ENCODE measurements around the gene ZFAND2B. TPM values are rescaled to one million over a fixed set of nuclear protein-coding genes. Genes with fewer than 3 reads are reported as not detected.

The ZFAND2B gene
- total RNA-seq, 1 experiment from 2014 or later: 31.4 TPM

DNA sequence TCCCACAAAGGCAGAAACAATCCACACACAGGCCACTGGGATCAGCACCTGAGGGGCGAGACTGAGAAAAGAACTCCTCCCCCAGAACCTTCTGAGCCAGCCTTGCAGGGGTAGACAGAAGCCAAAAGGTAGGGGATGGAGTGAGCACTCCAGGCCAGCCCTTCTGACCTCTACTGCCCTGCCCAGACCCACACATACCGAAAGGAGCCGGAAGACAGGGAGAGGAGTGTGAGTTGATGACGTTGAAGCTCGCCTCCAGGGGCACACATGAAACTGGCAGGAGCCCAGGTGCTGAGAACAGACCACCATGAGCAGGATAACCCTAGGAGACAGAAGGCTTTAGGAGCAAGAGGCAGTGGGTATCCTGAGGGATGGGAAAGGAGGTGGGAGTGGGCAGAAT, 38.6 kb upstream of the ZFAND2B start:
- Histone ChIP-seq H4K20me1 (ENCODE audit: insufficient read depth) (no peaks in the 10 kb centered on the region), H2AFZ (ENCODE audit: low read depth, low read length, poor library complexity, severe bottlenecking) (no peak overlapping the region), H3K9ac (ENCODE audit: low read length) (no peak overlapping the region), H3K36me3 (ENCODE audit: control insufficient read depth in 1 of 2, insufficient read depth in 2 of 2, low read length in 2 of 2) (no peaks in the 10 kb centered on the region; a peak in 1 of 4 replicates), H3K4me3 (replicated peaks in 1 of 2; ENCODE audit: low read depth in 1 of 2, low read length in 2 of 2) (no peak overlapping the region), H3K79me2 (ENCODE audit: insufficient read depth, low read length) (no peaks in the 10 kb centered on the region), H3K9me3 (ENCODE audit: control insufficient read depth in 1 of 2, insufficient read depth in 1 of 2, low read depth in 1 of 2, low read length in 2 of 2) (no peaks in the 10 kb centered on the region), H3K4me2 (ENCODE audit: low read length) (no peak overlapping the region), H3K27ac (ENCODE audit: low read depth, low read length) (no peak overlapping the region), H3K27me3 (ENCODE audit: insufficient read depth, low read length) (no peaks in the 10 kb centered on the region), H3K9me2 (ENCODE audit: insufficient read depth) (no peaks in the 10 kb centered on the region), H3K4me1 (ENCODE audit: control insufficient read depth in 1 of 2, insufficient read depth in 2 of 2, low read length in 2 of 2) (no peaks in the 10 kb centered on the region)
- ChIA-PET RAD21 (ENCODE audit: low non-redundant PET in 1 of 2, low total read pairs in 2 of 2, uncharacterized antibody in 2 of 2, unreplicated experiment in 2 of 2) (no interaction called here), CTCF (no interaction called here), POLR2A (no interaction called here)
- no peak for TF ChIP-seq EGR1 (IDR thresholded peaks at IDR 0.05; ENCODE audit: low read depth)
- no peak for TF ChIP-seq ELF1 (IDR thresholded peaks at IDR 0.05; ENCODE audit: borderline replicate concordance, low read depth)
- no peak for TF ChIP-seq YY1 (IDR thresholded peaks at IDR 0.05; ENCODE audit: extremely low read depth, insufficient replicate concordance, low read depth, low read length)
- no peak for TF ChIP-seq SIN3A (IDR thresholded peaks at IDR 0.05; ENCODE audit: low read depth)
- no peak for TF ChIP-seq FOSL1 (IDR thresholded peaks at IDR 0.05; ENCODE audit: low read depth)
- TF ChIP-seq REST (IDR thresholded peaks at IDR 0.05; ENCODE audit: low read depth): no peak
- no peak for TF ChIP-seq POLR2AphosphoS5 (IDR thresholded peaks at IDR 0.05; ENCODE audit: low read depth, low read length)
- TF ChIP-seq EZH2 (IDR thresholded peaks at IDR 0.05): no peak
- TF ChIP-seq ZFX (IDR thresholded peaks at IDR 0.05): no peak
- TF ChIP-seq RAD21 (IDR thresholded peaks at IDR 0.05; ENCODE audit: low read depth): no peak
- no peak for TF ChIP-seq ZNF274 (IDR thresholded peaks at IDR 0.05; ENCODE audit: low read depth, low read length)
- TF ChIP-seq, protein P1, sequence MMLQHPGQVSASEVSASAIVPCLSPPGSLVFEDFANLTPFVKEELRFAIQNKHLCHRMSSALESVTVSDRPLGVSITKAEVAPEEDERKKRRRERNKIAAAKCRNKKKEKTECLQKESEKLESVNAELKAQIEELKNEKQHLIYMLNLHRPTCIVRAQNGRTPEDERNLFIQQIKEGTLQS (IDR thresholded peaks at IDR 0.05): no peak
- TF ChIP-seq, protein P2, sequence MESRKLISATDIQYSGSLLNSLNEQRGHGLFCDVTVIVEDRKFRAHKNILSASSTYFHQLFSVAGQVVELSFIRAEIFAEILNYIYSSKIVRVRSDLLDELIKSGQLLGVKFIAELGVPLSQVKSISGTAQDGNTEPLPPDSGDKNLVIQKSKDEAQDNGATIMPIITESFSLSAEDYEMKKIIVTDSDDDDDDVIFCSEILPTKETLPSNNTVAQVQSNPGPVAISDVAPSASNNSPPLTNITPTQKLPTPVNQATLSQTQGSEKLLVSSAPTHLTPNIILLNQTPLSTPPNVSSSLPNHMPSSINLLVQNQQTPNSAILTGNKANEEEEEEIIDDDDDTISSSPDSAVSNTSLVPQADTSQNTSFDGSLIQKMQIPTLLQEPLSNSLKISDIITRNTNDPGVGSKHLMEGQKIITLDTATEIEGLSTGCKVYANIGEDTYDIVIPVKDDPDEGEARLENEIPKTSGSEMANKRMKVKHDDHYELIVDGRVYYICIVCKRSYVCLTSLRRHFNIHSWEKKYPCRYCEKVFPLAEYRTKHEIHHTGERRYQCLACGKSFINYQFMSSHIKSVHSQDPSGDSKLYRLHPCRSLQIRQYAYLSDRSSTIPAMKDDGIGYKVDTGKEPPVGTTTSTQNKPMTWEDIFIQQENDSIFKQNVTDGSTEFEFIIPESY (IDR thresholded peaks at IDR 0.05; ENCODE audit: extremely low read depth, insufficient replicate concordance, low read length): no peak
- no peak for TF ChIP-seq TCF7L2 (IDR thresholded peaks at IDR 0.05; ENCODE audit: borderline replicate concordance, extremely low read depth, insufficient read depth, insufficient read length)
- no peak for TF ChIP-seq CEBPB (IDR thresholded peaks at IDR 0.05; ENCODE audit: low read depth)
- TF ChIP-seq MAX (IDR thresholded peaks at IDR 0.05): no peak
- BruUV-seq (replicated peaks): no TSS peak
- intact Hi-C loops (cut with micrococcal nuclease): no loop called here
- DNase-seq (ENCODE audit: low read depth, low spot score) (no peak), ATAC-seq (no peak)
